GM06990 (cell line): Measurements from ENCODE around the gene NLRX1.

Experiments used
- DNase-seq: peaks from one replicate; pipeline ENCODE4 v3.0.0-alpha.2; 2011; ENCODE audit not compliant: insufficient read length; ENCODE audit errors: extremely low read depth
- H3K27me3 ChIP-seq: replicated peaks from 2 replicates; pipeline ENCODE4 v1.6.0; 2011; ENCODE audit warnings: low read length; ENCODE audit not compliant: control insufficient read depth, insufficient read depth
- H3K36me3 ChIP-seq: 2 replicates; pipeline ENCODE4 v1.5.1; 2011; ENCODE audit warnings: low read length; ENCODE audit not compliant: control insufficient read depth, insufficient read depth
- H3K4me3 ChIP-seq: replicated peaks from 2 replicates; pipeline ENCODE4 v1.5.1; 2011; ENCODE audit warnings: low read depth, mild to moderate bottlenecking, control low read depth, low read length
- CTCF ChIP-seq: IDR thresholded peaks from 2 replicates; pipeline ENCODE4 v1.5.1; 2011; ENCODE audit warnings: low read length, control low read depth, mild to moderate bottlenecking, inconsistent platforms; ENCODE audit not compliant: insufficient read depth, poor library complexity, severe bottlenecking

Gene NLRX1

GRCh38 chr11:119167933-119168332, 592 bp upstream of the NLRX1 start:
- no peaks in the 10 kb centered on the region for H3K36me3 ChIP-seq
- H3K4me3 ChIP-seq = no peak overlapping the region
- no peak for DNase-seq
- no peaks in the 10 kb centered on the region for H3K27me3 ChIP-seq
- no peak for TF ChIP-seq CTCF

GRCh38 chr11:119169282-119169719, 776 bp downstream of the NLRX1 start:
- Histone ChIP-seq H3K4me3 (peak overlapping the region; percentile 78), H3K36me3 (peaks cover under 1% of the 10 kb centered on the region; the same call in 1 of the 2 replicates), H3K27me3 (no peaks in the 10 kb centered on the region)
- TF ChIP-seq CTCF = no peak
- DNase-seq = peak; percentile 72

GRCh38 chr11:119172513-119172912, 4.0 kb downstream of the NLRX1 start:
- no peak for DNase-seq
- H3K27me3 ChIP-seq = no peaks in the 10 kb centered on the region

GRCh38 chr11:119173453-119173852, 4.9 kb downstream of the NLRX1 start:
- no peak for TF ChIP-seq CTCF
- H3K4me3 ChIP-seq = no peak overlapping the region
- H3K27me3 ChIP-seq = no peaks in the 10 kb centered on the region
- peaks cover 8% of the 10 kb centered on the region for H3K36me3 ChIP-seq
- no peak for DNase-seq

More at GRCh38 chr11:119172513-119172912, 4.0 kb downstream of the NLRX1 start:
- H3K4me3 ChIP-seq = no peak overlapping the region
- TF ChIP-seq CTCF = no peak
- peaks cover 8% of the 10 kb centered on the region for H3K36me3 ChIP-seq

GRCh38 chr11:119175493-119176077, 7.1 kb downstream of the NLRX1 start:
- Histone ChIP-seq H3K36me3 (peaks cover 11% of the 10 kb centered on the region), H3K27me3 (no peaks in the 10 kb centered on the region), H3K4me3 (no peak overlapping the region)
- no peak for TF ChIP-seq CTCF
- no peak for DNase-seq
